Measurements from ENCODE around the gene GAB1.
A peak's percentile ranks its signal among the peaks of the same experiment; 100 is the strongest.

Gene GAB1

GRCh38 chr4:143424276-143424675 lies 87.6 kb downstream of the GAB1 start:
- no peak for DNase-seq

- DNase-seq: no peak
Measured at GRCh38 chr4:143431526-143432257, 95.0 kb downstream of the GAB1 start.

- DNase-seq: no peak
Measured at GRCh38 chr4:143432258-143432591, 95.5 kb downstream of the GAB1 start.

- no peak for DNase-seq
Measured at GRCh38 chr4:143433231-143433630, 96.6 kb downstream of the GAB1 start.

- DNase-seq: no peak
Measured at GRCh38 chr4:143435955-143436354, 99.3 kb downstream of the GAB1 start.

- DNase-seq: no peak
Measured at GRCh38 chr4:143437476-143437875, 100.8 kb downstream of the GAB1 start.

GRCh38 chr4:143437937-143438336 lies 101.3 kb downstream of the GAB1 start:
- peak; percentile 1 for DNase-seq

GRCh38 chr4:143438710-143439109 lies 102.0 kb downstream of the GAB1 start:
- DNase-seq: no peak

- no peak for DNase-seq
Measured at GRCh38 chr4:143441109-143441508, 104.4 kb downstream of the GAB1 start.

- no peak for DNase-seq
Measured at GRCh38 chr4:143441678-143442077, 105.0 kb downstream of the GAB1 start.

- DNase-seq: no peak
Measured at GRCh38 chr4:143443728-143444127, 107.1 kb downstream of the GAB1 start.

- DNase-seq: no peak
Measured at GRCh38 chr4:143451186-143451585, 114.5 kb downstream of the GAB1 start.

GRCh38 chr4:143455211-143455610 lies 118.5 kb downstream of the GAB1 start:
- DNase-seq: no peak

- no peak for DNase-seq
Measured at GRCh38 chr4:143458966-143459365, 122.3 kb downstream of the GAB1 start.

- DNase-seq: no peak
Measured at GRCh38 chr4:143473334-143474126, 136.9 kb downstream of the GAB1 start.

- DNase-seq: no peak
Measured at GRCh38 chr4:143477487-143477886, 140.8 kb downstream of the GAB1 start.

GRCh38 chr4:143481361-143481760 lies 144.7 kb downstream of the GAB1 start:
- no peak for DNase-seq

GRCh38 chr4:143482840-143483239 lies 146.2 kb downstream of the GAB1 start:
- DNase-seq: no peak

- DNase-seq: no peak
Measured at GRCh38 chr4:143486314-143486713, 149.6 kb downstream of the GAB1 start.

- no peak for DNase-seq
Measured at GRCh38 chr4:143488687-143489086, 152.0 kb downstream of the GAB1 start.

GRCh38 chr4:143489106-143489505 lies 152.4 kb downstream of the GAB1 start:
- no peak for DNase-seq

GRCh38 chr4:143498021-143498420 lies 161.3 kb downstream of the GAB1 start:
- DNase-seq: no peak

GRCh38 chr4:143502231-143502630 lies 165.6 kb downstream of the GAB1 start:
- no peak for DNase-seq

GRCh38 chr4:143506031-143506430 lies 169.4 kb downstream of the GAB1 start:
- no peak for DNase-seq

- no peak for DNase-seq
Measured at GRCh38 chr4:143511906-143512305, 175.2 kb downstream of the GAB1 start.
